C4-2B (cell line): ENCODE data around the gene LMCD1.

Experiments
- ZFX ChIP-seq: fragments of 450-650 bp; IDR thresholded peaks from 2 replicates; pipeline ENCODE4 v1.6.1; 2017
- TF ChIP-seq, protein P1 (sequence below): fragments of 450-650 bp; conservative IDR thresholded peaks from 2 replicates; pipeline ENCODE4 v1.5.1; 2017; ENCODE audit warnings: mild to moderate bottlenecking

DNA sequence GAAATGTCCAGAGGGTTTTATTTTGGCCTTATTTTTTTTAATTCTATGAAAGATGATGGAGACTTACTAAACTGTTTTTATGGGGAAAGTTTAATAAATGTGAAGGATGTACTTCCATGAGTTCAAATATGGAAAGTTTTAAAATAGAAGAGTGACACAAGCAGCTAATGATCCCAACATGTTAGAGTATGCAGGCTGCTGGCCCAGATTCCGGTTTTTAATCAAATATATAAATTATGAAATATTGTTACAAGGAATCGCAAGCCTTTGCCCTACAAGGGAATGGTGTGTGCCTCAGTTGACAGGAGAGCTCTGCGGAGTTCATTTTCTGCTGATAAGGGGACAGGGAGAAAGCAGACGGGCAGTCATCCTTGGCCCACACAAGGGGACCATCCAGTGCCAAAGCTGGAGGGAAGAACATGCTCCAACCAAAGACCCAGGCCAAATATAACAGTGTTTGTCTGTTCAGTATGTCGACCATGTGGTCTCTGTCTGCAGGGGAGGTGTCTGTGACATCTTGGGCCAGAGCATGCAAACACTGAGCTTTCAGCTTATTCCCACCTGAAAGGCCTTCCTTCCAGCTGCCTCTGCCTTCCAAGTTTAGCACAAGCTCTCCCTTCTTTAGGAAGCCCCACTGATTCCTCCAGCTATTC is 73.2 kb downstream of the LMCD1 start:
- TF ChIP-seq, protein P1, sequence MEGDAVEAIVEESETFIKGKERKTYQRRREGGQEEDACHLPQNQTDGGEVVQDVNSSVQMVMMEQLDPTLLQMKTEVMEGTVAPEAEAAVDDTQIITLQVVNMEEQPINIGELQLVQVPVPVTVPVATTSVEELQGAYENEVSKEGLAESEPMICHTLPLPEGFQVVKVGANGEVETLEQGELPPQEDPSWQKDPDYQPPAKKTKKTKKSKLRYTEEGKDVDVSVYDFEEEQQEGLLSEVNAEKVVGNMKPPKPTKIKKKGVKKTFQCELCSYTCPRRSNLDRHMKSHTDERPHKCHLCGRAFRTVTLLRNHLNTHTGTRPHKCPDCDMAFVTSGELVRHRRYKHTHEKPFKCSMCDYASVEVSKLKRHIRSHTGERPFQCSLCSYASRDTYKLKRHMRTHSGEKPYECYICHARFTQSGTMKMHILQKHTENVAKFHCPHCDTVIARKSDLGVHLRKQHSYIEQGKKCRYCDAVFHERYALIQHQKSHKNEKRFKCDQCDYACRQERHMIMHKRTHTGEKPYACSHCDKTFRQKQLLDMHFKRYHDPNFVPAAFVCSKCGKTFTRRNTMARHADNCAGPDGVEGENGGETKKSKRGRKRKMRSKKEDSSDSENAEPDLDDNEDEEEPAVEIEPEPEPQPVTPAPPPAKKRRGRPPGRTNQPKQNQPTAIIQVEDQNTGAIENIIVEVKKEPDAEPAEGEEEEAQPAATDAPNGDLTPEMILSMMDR: no peak
- no peak for TF ChIP-seq ZFX
